ENCODE results near the gene ANP32B.
A peak's percentile ranks its signal among the peaks of the same experiment; 100 is the strongest.
"Not testable (repeated sequence)": the region's sequence is repeated elsewhere in the genome, so short reads cannot be mapped to it uniquely, and the experiment has no call there.

The ANP32B gene

DNA sequence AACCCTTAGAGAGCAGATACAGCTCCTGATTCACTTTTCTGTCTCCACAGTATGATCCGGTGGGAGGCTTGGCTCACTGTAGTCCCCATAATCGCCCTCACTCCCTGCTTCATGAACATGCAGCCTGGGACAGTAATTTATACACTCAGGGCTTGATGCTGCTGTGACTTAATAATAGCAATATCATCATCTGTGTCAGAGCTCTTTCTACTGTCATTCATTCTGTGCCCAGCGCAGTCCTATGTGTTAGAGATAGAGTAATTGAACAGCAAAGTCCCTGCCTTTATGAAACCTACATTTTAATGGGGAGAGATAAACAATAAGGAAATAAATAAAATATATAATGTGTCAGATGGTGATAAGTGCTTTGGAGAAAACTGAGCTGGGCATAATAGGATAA is 42.4 kb upstream of the ANP32B start:
- H3K4me3 ChIP-seq (replicated peaks in 1 of 2; ENCODE audit: low read depth in 2 of 2, low read length in 2 of 2): no peak overlapping the region
- TF ChIP-seq, protein P1, sequence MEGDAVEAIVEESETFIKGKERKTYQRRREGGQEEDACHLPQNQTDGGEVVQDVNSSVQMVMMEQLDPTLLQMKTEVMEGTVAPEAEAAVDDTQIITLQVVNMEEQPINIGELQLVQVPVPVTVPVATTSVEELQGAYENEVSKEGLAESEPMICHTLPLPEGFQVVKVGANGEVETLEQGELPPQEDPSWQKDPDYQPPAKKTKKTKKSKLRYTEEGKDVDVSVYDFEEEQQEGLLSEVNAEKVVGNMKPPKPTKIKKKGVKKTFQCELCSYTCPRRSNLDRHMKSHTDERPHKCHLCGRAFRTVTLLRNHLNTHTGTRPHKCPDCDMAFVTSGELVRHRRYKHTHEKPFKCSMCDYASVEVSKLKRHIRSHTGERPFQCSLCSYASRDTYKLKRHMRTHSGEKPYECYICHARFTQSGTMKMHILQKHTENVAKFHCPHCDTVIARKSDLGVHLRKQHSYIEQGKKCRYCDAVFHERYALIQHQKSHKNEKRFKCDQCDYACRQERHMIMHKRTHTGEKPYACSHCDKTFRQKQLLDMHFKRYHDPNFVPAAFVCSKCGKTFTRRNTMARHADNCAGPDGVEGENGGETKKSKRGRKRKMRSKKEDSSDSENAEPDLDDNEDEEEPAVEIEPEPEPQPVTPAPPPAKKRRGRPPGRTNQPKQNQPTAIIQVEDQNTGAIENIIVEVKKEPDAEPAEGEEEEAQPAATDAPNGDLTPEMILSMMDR (IDR thresholded peaks at IDR 0.05; ENCODE audit: low read depth, low read length): no peak
- no peak for DNase-seq (ENCODE audit: low read depth in 2 of 2)

DNA sequence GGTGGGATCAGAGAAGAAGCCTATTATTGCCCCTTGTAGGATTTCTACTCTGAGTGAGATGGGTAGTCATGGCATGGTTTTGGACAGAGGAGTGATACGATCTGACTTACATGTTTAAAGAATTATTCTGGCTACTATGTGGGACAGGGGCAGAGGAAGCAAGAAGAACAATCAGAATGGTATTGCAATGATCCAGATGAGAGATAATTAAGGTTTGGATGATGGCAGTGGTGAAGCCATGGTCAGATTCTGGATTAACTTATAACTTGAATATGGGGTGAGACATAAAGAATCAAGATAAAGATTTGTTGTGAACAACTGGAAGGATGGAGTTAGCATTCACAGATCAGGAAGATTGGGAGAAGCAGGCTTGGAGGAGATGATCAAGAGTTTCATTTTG is 41.8 kb upstream of the ANP32B start:
- DNase-seq (ENCODE audit: low read depth in 2 of 2): no peak
- H3K4me3 ChIP-seq (replicated peaks in 1 of 2; ENCODE audit: low read depth in 2 of 2, low read length in 2 of 2): no peak overlapping the region
- TF ChIP-seq, protein P1 (IDR thresholded peaks at IDR 0.05; ENCODE audit: low read depth, low read length): no peak

DNA sequence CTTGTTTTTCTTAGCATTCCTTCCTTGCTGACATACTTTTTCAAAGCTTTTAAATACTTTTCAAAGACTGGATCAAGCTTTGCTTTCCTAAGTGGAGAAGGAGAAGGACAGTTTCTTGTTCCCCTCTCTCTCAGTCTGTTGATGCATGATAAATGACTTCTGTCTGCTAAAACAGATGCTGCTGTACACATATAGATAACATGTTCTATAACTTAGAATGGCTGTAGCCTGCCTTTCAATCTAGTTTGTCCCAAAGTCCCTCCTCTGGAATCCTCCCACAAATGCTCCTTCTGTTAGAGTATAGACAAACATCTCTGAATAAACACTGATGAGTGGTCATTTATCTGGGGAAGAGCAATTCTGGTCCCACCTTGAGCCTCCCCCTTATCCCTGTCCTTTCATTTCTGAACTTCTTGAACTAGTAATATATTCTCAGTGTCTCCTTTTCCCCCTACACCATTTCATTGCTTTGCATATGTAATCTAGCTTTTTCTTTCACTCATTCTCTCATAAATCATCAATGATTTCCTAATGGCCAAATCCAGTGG is 39.8 kb upstream of the ANP32B start:
- DNase-seq (ENCODE audit: low read depth in 2 of 2): no peak
- no peak overlapping the region for H3K4me3 ChIP-seq (replicated peaks in 1 of 2; ENCODE audit: low read depth in 2 of 2, low read length in 2 of 2)
- TF ChIP-seq, protein P1 (IDR thresholded peaks at IDR 0.05; ENCODE audit: low read depth, low read length): no peak

DNA sequence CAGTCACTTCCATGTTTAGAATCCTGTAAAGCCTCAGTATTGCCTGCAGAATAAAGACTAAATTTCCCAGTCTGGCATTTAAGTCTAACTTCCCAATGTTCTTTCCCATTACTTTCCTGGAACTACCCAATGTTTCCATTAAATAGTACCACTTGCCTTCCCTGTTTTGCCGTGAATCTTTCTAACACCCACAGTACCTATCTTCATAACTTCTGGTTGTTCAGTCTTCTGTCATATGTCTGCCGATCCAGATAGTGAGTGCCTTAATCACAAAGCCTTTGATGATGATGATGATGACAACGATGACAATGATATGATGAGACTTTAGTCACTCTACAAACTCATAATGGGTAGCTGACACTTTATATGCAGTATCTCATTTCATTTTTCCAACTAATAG is 38.5 kb upstream of the ANP32B start:
- H3K4me3 ChIP-seq (replicated peaks in 1 of 2; ENCODE audit: low read depth in 2 of 2, low read length in 2 of 2): no peak overlapping the region
- TF ChIP-seq, protein P1 (IDR thresholded peaks at IDR 0.05; ENCODE audit: low read depth, low read length): no peak
- no peak for DNase-seq (ENCODE audit: low read depth in 2 of 2)

DNA sequence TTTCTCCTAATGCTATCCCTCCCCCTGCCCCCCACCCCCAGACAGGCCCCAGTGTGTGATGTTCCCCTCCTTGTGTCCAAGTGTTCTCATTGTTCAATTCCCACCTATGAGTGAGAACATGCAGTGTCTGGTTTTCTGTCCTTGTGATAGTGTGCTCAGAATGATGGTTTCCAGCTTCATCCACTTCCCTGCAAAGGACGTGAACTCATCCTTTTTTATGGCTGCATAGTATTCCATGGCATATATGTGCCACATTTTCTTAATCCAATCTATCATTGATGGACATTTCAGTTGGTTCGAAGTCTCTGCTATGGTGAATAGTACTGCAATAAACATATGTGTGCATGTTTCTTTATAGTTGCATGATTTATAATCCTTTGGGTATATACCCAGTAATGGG is 37.7 kb upstream of the ANP32B start:
- H3K4me3 ChIP-seq (replicated peaks in 1 of 2; ENCODE audit: low read depth in 2 of 2, low read length in 2 of 2); DNase-seq (ENCODE audit: low read depth in 2 of 2): not testable (repeated sequence)

DNA sequence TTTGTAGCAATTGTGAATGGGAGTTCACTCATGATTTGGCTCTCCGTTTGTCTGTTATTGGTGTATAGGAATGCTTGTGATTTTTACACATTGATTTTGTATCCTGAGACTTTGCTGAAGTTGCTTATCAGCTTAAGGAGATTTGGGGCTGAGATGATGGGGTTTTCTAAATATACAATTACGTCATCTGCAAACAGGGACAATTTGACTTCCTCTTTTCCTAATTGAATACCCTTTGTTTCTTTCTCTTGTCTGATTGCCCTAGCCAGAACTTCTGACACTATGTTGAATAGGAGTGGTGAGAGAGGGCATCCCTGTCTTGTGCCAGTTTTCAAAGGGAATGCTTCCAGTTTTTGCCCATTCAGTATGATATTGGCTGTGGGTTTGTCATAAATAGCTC is 36.0 kb upstream of the ANP32B start:
- not testable (repeated sequence) for H3K4me3 ChIP-seq (replicated peaks in 1 of 2; ENCODE audit: low read depth in 2 of 2, low read length in 2 of 2); DNase-seq (ENCODE audit: low read depth in 2 of 2)

DNA sequence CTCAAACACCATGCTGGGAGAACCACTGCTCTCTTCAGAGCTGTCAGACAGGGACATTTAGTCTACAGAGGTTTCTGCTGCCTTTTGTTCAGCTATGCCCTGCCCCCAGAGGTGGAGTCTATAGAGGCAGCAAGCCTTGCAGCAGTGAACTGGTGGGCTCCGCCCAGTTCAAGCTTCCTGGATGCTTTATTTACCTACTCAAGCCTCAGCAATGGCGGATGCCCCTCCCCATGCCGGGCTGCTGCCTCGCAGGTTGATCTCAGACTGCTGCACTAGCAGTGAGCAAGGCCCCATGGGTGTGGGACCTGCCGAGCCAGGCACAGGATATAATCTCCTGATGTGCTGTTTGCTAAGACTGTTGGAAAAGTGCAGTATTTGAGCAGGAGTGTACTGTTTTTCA is 32.3 kb upstream of the ANP32B start:
- H3K4me3 ChIP-seq (replicated peaks in 1 of 2; ENCODE audit: low read depth in 2 of 2, low read length in 2 of 2); DNase-seq (ENCODE audit: low read depth in 2 of 2): not testable (repeated sequence)

DNA sequence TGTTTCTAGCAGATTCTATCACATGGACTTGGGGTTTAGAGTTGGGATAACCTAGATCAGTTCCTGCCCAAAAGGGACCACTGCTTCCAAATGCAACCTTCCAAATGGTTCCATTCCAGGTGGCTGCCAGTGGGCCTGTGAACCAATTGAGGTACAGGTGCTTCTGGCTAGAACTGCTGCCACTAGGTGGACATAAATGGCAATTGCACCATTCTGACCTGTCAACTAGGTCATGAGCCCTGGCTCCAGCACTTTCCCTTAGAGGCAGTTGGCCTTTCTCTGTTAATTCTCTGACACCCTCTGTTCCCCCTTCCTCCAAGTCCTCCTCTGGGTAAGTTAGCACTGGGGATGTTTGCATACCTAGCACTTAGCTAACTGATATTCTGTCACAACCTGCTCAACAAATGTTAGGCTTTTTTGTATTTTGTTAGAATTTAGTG is 28.6 kb upstream of the ANP32B start:
- TF ChIP-seq, protein P1 (IDR thresholded peaks at IDR 0.05; ENCODE audit: low read depth, low read length): peak; percentile 59
- DNase-seq (ENCODE audit: low read depth in 2 of 2): peak; percentile 13 to 32

More for the DNA sequence above, 28.6 kb upstream of the ANP32B start:
- no peak overlapping the region for H3K4me3 ChIP-seq (replicated peaks in 1 of 2; ENCODE audit: low read depth in 2 of 2, low read length in 2 of 2)
